Endodermal cell (in vitro differentiated cells): Measurements from ENCODE around the gene COL18A1. TPM values are rescaled to one million over a fixed set of nuclear protein-coding genes. Genes with fewer than 3 reads are reported as not detected.

Source experiments
- DNase-seq: peaks from one replicate; pipeline ENCODE4 v3.0.0-alpha.2; 2017
- H3K27ac ChIP-seq: 2 replicates; pipeline ENCODE4 v1.5.1; 2013; ENCODE audit warnings: mild to moderate bottlenecking, low read depth, low read length, moderate library complexity
- H3K27me3 ChIP-seq: 2 replicates; pipeline ENCODE4 v1.6.1; 2013; ENCODE audit warnings: mild to moderate bottlenecking, low read length, moderate library complexity; ENCODE audit not compliant: insufficient read depth, control insufficient read depth, poor library complexity, severe bottlenecking
- H3K36me3 ChIP-seq: 2 replicates; pipeline ENCODE4 v1.7.0; 2013; ENCODE audit warnings: mild to moderate bottlenecking, low read length, moderate library complexity; ENCODE audit not compliant: control insufficient read depth, insufficient read depth
- H3K4me1 ChIP-seq: one replicate; pipeline ENCODE4 v1.7.0; 2013; ENCODE audit warnings: low read length; ENCODE audit not compliant: control insufficient read depth, insufficient read depth
- H3K4me3 ChIP-seq: 2 replicates; pipeline ENCODE4 v1.5.1; 2013; ENCODE audit warnings: mild to moderate bottlenecking, low read length, moderate library complexity
- H3K9ac ChIP-seq: 2 replicates; pipeline ENCODE4 v1.6.1; 2013; ENCODE audit warnings: mild to moderate bottlenecking, low read length, moderate library complexity; ENCODE audit not compliant: poor library complexity, severe bottlenecking; ENCODE audit errors: extremely low read depth
- H3K9me3 ChIP-seq: 2 replicates; pipeline ENCODE4 v1.6.1; 2013; ENCODE audit warnings: mild to moderate bottlenecking, low read length, moderate library complexity; ENCODE audit not compliant: control insufficient read depth
- H3K27ac Mint-ChIP-seq: 2 replicates; pipeline ENCODE4 v1.8.0; 2020; ENCODE audit warnings: mixed read lengths
- H3K27me3 Mint-ChIP-seq: 2 replicates; pipeline ENCODE4 v1.8.0; 2021; ENCODE audit warnings: mild to moderate bottlenecking, mixed read lengths; ENCODE audit not compliant: insufficient read depth
- H3K36me3 Mint-ChIP-seq: 2 replicates; pipeline ENCODE4 v1.8.0; 2020; ENCODE audit warnings: low read depth, mixed read lengths
- H3K4me1 Mint-ChIP-seq: 2 replicates; pipeline ENCODE4 v1.8.0; 2020; ENCODE audit warnings: mixed read lengths
- H3K4me3 Mint-ChIP-seq: 2 replicates; pipeline ENCODE4 v1.8.0; 2020; ENCODE audit warnings: mild to moderate bottlenecking, moderate library complexity, mixed read lengths
- H3K9me3 Mint-ChIP-seq: 2 replicates; pipeline ENCODE4 v1.8.0; 2020; ENCODE audit warnings: mild to moderate bottlenecking, mixed read lengths
- WGBS, 2 experiments: methylation state at CpG; one replicate each; pipeline versions ENCODE4 v1.1.5 to v1.1.7; 2013; ENCODE audit warnings: missing lambda C conversion rate in 2 of 2, mixed read lengths in 1 of 2; ENCODE audit not compliant: insufficient coverage in 1 of 2, insufficient read length in 1 of 2; 5-methylcytosine and 5-hydroxymethylcytosine counted together
- total RNA-seq, 2 donors: library from RNA; stranded (reverse); fragmentation: NEBNext Ultra II Directional in 1 of 2; extraction: Animal tissue kit (Norgen Biotek cat#: 25700) in 1 of 2; gene quantifications; 2 replicates in 1 of 2; 3 replicates in 1 of 2; pipeline ENCODE4 v1.2.1, GENCODE V29; 2021
- TF ChIP-seq, protein P1 (sequence below): fragments of 200-600 bp; sonication (generic); conservative IDR thresholded peaks from 2 replicates; pipeline ENCODE4 v1.5.0; 2021; ENCODE audit warnings: antibody characterized with exemption, mild to moderate bottlenecking

Gene COL18A1
- total RNA-seq, 2 donors from 2014 or later = 332 to 398 TPM

DNA sequence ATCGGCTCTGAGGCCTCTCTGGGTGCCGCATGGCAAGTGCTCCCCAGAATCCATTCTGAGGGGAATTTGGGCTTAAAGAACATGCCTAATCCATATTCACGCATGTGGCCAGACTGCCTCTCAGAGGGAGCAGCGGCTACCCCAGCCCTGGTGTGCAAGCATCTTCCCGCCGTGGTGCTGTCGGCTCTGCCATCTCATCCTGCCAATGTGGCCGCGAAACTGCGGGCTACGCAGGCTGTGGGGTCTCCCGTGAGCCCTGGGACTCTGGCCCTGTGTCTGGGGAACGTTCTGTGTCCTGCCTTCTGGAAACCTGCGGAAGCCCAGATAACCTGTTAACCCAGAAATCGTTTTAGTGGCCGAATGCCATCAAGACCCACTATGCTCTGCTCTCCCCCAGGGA, 76.6 kb downstream of the COL18A1 start:
- Mint-ChIP-seq H3K4me1 (peaks cover 6% of the 10 kb centered on the region), H3K36me3 (peaks cover 54% of the 10 kb centered on the region), H3K4me3 (no peak overlapping the region), H3K27ac (no peak overlapping the region), H3K9me3 (no peaks in the 10 kb centered on the region), H3K27me3 (no peaks in the 10 kb centered on the region)
- Histone ChIP-seq H3K27me3 (no peaks in the 10 kb centered on the region), H3K4me1 (peaks cover 6% of the 10 kb centered on the region), H3K36me3 (peaks cover 77% of the 10 kb centered on the region), H3K9ac (no peak overlapping the region), H3K27ac (no peak overlapping the region), H3K4me3 (no peak overlapping the region), H3K9me3 (no peaks in the 10 kb centered on the region)
- TF ChIP-seq, protein P1, sequence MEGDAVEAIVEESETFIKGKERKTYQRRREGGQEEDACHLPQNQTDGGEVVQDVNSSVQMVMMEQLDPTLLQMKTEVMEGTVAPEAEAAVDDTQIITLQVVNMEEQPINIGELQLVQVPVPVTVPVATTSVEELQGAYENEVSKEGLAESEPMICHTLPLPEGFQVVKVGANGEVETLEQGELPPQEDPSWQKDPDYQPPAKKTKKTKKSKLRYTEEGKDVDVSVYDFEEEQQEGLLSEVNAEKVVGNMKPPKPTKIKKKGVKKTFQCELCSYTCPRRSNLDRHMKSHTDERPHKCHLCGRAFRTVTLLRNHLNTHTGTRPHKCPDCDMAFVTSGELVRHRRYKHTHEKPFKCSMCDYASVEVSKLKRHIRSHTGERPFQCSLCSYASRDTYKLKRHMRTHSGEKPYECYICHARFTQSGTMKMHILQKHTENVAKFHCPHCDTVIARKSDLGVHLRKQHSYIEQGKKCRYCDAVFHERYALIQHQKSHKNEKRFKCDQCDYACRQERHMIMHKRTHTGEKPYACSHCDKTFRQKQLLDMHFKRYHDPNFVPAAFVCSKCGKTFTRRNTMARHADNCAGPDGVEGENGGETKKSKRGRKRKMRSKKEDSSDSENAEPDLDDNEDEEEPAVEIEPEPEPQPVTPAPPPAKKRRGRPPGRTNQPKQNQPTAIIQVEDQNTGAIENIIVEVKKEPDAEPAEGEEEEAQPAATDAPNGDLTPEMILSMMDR = no peak
- WGBS, 2 experiments = 93 to 98% methylated on average over 16 of the region's 16 CpGs
- DNase-seq = no peak

DNA sequence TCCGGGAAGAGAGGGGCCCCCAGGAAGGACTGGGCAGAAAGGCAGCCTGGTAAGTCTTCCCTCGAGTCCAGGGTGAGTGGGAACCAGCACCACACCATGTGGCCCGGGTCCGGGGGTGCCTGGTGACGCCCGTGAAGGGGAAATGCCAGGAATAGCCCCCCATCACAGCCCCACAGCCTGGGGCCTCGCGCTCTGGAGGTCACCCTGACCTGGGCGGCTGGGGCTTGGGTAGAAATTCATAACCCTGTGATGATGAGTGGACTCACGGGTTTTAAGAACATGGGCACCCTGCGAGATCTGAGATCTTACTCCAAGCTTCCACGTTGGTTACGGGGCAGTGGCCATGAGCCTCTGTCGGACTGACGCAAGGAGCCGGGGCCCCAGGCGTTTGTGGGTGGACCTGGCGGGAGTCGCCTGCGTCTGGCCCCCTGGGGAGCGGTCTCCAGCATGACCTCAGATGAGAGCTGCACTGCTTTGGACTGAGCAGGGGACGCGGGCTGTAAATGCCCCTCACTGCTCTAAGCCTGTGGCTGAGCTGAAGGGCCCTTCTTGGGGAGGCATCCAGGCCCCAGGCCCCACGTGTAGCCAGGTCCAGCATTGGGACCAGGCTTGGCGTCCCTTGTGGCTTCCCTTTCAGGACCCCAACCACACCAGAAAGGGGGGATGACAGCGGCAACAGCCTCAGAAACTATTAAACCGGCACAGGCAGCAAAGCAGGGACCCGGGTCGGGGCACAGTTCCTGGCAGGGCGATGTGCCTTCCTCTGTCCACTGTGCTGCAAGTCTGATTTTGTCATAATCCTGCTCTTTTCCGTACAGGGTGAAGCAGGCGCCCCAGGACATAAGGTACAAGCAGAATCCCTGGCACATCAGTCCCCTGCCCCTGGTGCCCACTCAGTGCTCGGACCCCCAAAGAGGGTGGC, 77.3 kb downstream of the COL18A1 start:
- H3K27me3 ChIP-seq = no peaks in the 10 kb centered on the region
- DNase-seq = no peak
- H3K36me3 Mint-ChIP-seq = peaks cover 50% of the 10 kb centered on the region
- H3K4me3 ChIP-seq = no peak overlapping the region
- H3K27ac Mint-ChIP-seq = no peak overlapping the region
- TF ChIP-seq, protein P1 = no peak
- no peaks in the 10 kb centered on the region for H3K27me3 Mint-ChIP-seq
- peaks cover 6% of the 10 kb centered on the region for H3K4me1 ChIP-seq
- no peak overlapping the region for H3K9ac ChIP-seq
- peaks cover 77% of the 10 kb centered on the region for H3K36me3 ChIP-seq
- no peak overlapping the region for H3K27ac ChIP-seq
- H3K4me1 Mint-ChIP-seq = peaks cover 6% of the 10 kb centered on the region
- H3K9me3 Mint-ChIP-seq = no peaks in the 10 kb centered on the region
- H3K4me3 Mint-ChIP-seq = no peak overlapping the region
- H3K9me3 ChIP-seq = no peaks in the 10 kb centered on the region
- 94 to 96% methylated on average over 27 to 33 of the region's 33 CpGs for WGBS, 2 experiments

DNA sequence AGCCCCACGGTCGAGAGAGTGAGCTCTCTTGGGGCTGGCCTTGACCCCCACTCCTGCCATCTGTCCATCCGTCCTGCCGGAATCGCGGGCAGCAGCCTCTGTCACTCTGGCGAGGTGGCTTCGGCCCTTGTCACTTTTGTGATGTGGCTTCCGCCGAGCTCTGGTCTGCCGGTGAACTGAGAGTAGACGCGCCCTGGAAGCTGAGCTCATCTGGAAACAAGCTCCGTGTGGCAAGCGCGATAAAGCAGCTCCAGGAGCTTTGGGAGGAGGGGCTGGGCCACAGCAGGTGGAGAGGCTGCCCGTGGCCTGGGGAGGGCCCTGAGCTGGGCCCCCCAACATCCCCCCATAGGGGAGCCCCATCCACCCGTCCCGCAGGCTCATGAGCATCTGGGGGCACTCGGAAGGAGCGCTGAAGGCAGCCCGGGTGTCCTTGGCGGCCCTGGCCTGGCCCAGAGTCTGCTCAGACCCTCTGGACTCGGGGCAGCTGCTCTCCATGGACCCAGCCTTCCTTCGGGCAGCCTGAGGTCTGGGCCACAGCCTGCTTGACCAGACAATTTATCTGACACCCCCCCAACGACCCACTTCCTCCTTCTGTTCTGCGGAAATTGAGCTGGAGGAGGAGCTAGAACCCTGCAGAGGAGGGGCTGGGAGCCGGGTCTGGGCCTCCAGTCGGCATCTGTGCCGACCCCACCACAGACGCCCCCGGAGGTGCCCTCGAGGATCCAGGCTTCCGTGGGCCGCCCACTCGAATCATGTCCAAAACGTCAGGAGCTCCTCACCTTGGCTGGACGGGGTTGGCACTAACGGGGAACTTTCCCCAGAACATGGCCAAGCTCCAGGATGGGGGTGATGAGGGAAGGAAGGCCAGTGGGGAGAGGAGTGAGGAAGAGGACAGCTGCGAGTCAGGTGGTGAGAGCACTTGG, 78.2 kb downstream of the COL18A1 start:
- WGBS, 2 experiments = 95 to 96% methylated on average over 25 to 39 of the region's 40 CpGs
- H3K36me3 Mint-ChIP-seq = peaks cover 55% of the 10 kb centered on the region

More for the DNA sequence above, 78.2 kb downstream of the COL18A1 start:
- DNase-seq = no peak
- Histone ChIP-seq H3K9ac (no peak overlapping the region), H3K9me3 (no peaks in the 10 kb centered on the region), H3K27ac (no peak overlapping the region), H3K4me1 (peaks cover under 1% of the 10 kb centered on the region), H3K36me3 (peaks cover 74% of the 10 kb centered on the region), H3K4me3 (no peak overlapping the region), H3K27me3 (no peaks in the 10 kb centered on the region)
- H3K9me3 Mint-ChIP-seq = no peaks in the 10 kb centered on the region
- H3K4me3 Mint-ChIP-seq = no peak overlapping the region
- no peak overlapping the region for H3K27ac Mint-ChIP-seq
- H3K27me3 Mint-ChIP-seq = no peaks in the 10 kb centered on the region
- peaks cover 5% of the 10 kb centered on the region for H3K4me1 Mint-ChIP-seq
- TF ChIP-seq, protein P1 = no peak
